ENCODE results near the gene FPGS. TPM values are rescaled to one million over a fixed set of nuclear protein-coding genes. Genes with fewer than 3 reads are reported as not detected.

FPGS gene
- total RNA-seq, 1 donor from 2014 or later: 61.4 TPM

GRCh38 chr9:127853312-127854183 lies 50.9 kb downstream of the FPGS start:
- TF ChIP-seq CTCF (IDR thresholded peaks at IDR 0.05; ENCODE audit: unreplicated experiment): no peak
- Mint-ChIP-seq H3K27ac (no peak overlapping the region), H3K36me3 (peaks cover 9% of the 10 kb centered on the region), H3K27me3 (ENCODE audit: low read depth) (no peaks in the 10 kb centered on the region), H3K4me1 (peaks cover 8% of the 10 kb centered on the region), H3K4me3 (peak overlapping the region; percentile 49), H3K9me3 (peaks cover 11% of the 10 kb centered on the region)
- no peak for DNase-seq (ENCODE audit: low spot score in 2 of 2, unreplicated experiment in 2 of 2)

- no peaks in the 10 kb centered on the region for H3K27me3 Mint-ChIP-seq (ENCODE audit: low read depth)
- peaks cover 12% of the 10 kb centered on the region for H3K4me1 Mint-ChIP-seq
- peak within 1 kb of the TSS; percentile 54 for H3K4me3 Mint-ChIP-seq
- H3K27ac Mint-ChIP-seq: no peak within 1 kb of the TSS
- no peak for TF ChIP-seq CTCF (IDR thresholded peaks at IDR 0.05; ENCODE audit: unreplicated experiment)
- H3K9me3 Mint-ChIP-seq: peaks cover 3% of the 10 kb centered on the region
- DNase-seq (ENCODE audit: low spot score in 2 of 2, unreplicated experiment in 2 of 2): no peak
- H3K36me3 Mint-ChIP-seq: peaks cover 2% of the 10 kb centered on the region
These were observed 51.6 kb downstream of the FPGS start, which contains the start of gene ENG for GRCh38 chr9:127854184-127854806. Gene ENG (minus strand): TSS chr9:127854658. CDS start chr9:127854355, 303 bp downstream.

DNA sequence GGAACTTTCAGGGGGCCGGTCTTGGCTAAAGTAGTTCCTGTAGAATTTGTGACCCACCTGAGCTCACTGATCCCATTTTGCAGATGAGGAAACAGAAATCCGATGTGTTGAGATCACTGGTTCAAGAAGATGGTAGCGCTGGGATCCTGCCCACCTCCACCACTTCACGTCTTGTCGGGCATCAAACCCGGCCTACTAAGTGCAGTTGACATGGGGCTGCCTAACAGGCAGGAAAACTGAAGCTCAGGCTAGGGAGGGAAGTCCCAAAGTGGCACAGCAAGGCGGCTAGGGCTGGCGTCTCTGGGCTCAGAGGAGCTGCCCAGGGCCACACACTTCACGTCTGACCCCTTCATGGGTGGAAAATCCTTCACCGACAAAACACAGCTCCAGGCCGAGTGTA lies 52.3 kb downstream of the FPGS start:
- no peak overlapping the region for H3K4me3 Mint-ChIP-seq
- no peak overlapping the region for H3K27ac Mint-ChIP-seq
- H3K27me3 Mint-ChIP-seq (ENCODE audit: low read depth): no peaks in the 10 kb centered on the region
- TF ChIP-seq CTCF (IDR thresholded peaks at IDR 0.05; ENCODE audit: unreplicated experiment): no peak
- no peaks in the 10 kb centered on the region for H3K36me3 Mint-ChIP-seq
- no peak for DNase-seq (ENCODE audit: low spot score in 2 of 2, unreplicated experiment in 2 of 2)
- peaks cover 12% of the 10 kb centered on the region for H3K4me1 Mint-ChIP-seq
- no peaks in the 10 kb centered on the region for H3K9me3 Mint-ChIP-seq

GRCh38 chr9:127855522-127855921 lies 52.8 kb downstream of the FPGS start:
- H3K4me3 Mint-ChIP-seq: no peak overlapping the region
- no peaks in the 10 kb centered on the region for H3K9me3 Mint-ChIP-seq
- no peaks in the 10 kb centered on the region for H3K27me3 Mint-ChIP-seq (ENCODE audit: low read depth)
- no peak overlapping the region for H3K27ac Mint-ChIP-seq
- no peaks in the 10 kb centered on the region for H3K36me3 Mint-ChIP-seq
- DNase-seq (ENCODE audit: low spot score in 2 of 2, unreplicated experiment in 2 of 2): no peak
- TF ChIP-seq CTCF (IDR thresholded peaks at IDR 0.05; ENCODE audit: unreplicated experiment): no peak
- peaks cover 12% of the 10 kb centered on the region for H3K4me1 Mint-ChIP-seq

GRCh38 chr9:127856094-127856728 lies 53.5 kb downstream of the FPGS start:
- no peak for TF ChIP-seq CTCF (IDR thresholded peaks at IDR 0.05; ENCODE audit: unreplicated experiment)
- no peak for DNase-seq (ENCODE audit: low spot score in 2 of 2, unreplicated experiment in 2 of 2)
- Mint-ChIP-seq H3K27ac (no peak overlapping the region), H3K27me3 (ENCODE audit: low read depth) (no peaks in the 10 kb centered on the region), H3K36me3 (no peaks in the 10 kb centered on the region), H3K4me3 (no peak overlapping the region), H3K4me1 (peaks cover 12% of the 10 kb centered on the region), H3K9me3 (no peaks in the 10 kb centered on the region)
